ENCODE measurements around the gene SDR39U1.

SDR39U1 gene

DNA sequence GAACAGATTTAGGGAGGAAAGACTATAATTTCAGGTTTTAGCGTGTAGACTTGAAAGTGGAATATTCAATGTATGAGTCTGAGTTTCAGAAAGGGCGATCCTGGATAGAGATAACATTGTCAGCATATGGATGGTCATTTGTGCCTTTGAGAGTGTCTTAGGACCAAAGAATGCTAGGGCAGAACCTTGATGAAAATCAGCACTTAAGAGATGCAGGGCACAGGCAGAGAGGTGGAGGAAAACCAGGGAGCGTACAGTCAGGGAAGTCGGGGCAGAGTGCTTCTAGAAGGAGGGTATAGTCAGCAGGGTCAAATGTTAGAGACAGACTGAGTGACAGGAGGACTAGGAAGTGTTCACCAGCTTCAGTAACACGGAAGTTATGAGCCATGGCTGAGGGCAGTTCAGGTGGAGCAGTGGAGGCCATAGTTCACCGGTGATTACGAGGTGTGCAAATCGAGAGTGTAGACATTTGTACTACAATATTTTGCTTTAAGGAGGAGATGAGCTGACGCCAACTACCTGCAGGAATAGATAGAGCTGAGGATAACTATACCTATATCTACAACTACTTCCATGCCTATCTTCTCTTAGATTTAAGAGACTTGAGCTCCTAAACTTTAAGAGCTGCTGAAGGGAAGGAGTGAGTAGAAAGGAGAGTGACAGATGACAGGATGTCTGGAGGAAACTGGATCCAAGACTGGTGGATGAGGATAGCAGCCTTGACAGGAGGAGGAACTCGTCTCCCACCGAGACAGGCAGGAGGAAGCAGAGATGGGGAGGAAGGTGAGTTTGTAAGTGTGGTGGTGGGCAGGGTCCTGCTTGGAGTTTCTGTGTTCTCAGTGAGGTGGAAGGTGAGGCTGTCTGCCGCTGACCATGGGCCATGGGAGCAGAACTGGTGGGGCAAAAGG, 19.6 kb downstream of the SDR39U1 start:
- in situ Hi-C loops (cut with MboI; ENCODE audit: low pct_unique_long_range_greater_than_20kb, low sequenced_read_pairs, unreplicated experiment): no loop called here
- TF ChIP-seq, protein P1, sequence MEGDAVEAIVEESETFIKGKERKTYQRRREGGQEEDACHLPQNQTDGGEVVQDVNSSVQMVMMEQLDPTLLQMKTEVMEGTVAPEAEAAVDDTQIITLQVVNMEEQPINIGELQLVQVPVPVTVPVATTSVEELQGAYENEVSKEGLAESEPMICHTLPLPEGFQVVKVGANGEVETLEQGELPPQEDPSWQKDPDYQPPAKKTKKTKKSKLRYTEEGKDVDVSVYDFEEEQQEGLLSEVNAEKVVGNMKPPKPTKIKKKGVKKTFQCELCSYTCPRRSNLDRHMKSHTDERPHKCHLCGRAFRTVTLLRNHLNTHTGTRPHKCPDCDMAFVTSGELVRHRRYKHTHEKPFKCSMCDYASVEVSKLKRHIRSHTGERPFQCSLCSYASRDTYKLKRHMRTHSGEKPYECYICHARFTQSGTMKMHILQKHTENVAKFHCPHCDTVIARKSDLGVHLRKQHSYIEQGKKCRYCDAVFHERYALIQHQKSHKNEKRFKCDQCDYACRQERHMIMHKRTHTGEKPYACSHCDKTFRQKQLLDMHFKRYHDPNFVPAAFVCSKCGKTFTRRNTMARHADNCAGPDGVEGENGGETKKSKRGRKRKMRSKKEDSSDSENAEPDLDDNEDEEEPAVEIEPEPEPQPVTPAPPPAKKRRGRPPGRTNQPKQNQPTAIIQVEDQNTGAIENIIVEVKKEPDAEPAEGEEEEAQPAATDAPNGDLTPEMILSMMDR (IDR thresholded peaks at IDR 0.05; ENCODE audit: extremely low read depth, insufficient read depth, missing control alignments): no peak
- no peak for DNase-seq (ENCODE audit: low spot score)

DNA sequence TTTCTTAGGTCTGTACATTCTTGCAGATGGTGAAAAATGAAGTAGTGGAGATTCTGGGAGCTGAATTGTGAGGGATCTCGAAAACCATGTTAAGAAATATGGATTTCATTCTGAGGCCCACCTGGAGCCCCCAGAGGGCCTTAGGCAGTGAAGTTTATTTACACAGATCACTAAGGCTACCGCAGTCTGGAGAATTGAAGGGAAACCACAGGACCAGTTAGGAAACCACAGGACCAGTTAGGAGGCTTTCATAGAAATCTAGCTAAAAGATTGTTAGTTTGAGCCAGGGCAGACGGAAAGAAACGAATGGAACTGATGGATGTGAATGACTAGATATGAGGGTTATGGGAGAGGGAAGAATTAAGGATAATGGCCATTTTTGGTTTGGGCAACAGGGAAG, 20.3 kb downstream of the SDR39U1 start:
- TF ChIP-seq, protein P1 (IDR thresholded peaks at IDR 0.05; ENCODE audit: extremely low read depth, insufficient read depth, missing control alignments): no peak
- in situ Hi-C loops (cut with MboI; ENCODE audit: low pct_unique_long_range_greater_than_20kb, low sequenced_read_pairs, unreplicated experiment): no loop called here
- no peak for DNase-seq (ENCODE audit: low spot score)

DNA sequence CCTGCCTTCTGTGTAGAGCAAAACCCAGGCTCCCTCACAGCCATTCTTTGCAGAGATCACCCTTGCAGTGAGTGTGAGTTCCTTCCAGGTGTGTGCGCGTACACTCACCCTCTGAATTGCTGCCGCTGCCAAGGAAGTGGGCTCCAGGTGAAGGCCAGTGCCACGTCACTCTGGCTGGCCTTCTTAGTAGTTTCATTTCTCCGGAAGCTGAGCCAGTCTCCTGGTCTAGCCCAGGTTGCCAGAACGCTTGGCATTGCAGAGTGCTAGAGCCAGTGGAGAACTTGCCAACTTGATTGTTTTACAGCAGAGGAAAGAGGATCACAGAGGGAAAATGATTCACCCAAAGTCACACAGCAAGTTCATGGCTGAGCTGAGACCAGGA, 24.1 kb downstream of the SDR39U1 start:
- no peak for DNase-seq (ENCODE audit: low spot score)
- TF ChIP-seq, protein P1 (IDR thresholded peaks at IDR 0.05; ENCODE audit: extremely low read depth, insufficient read depth, missing control alignments): no peak
- in situ Hi-C loops (cut with MboI; ENCODE audit: low pct_unique_long_range_greater_than_20kb, low sequenced_read_pairs, unreplicated experiment): no loop called here

DNA sequence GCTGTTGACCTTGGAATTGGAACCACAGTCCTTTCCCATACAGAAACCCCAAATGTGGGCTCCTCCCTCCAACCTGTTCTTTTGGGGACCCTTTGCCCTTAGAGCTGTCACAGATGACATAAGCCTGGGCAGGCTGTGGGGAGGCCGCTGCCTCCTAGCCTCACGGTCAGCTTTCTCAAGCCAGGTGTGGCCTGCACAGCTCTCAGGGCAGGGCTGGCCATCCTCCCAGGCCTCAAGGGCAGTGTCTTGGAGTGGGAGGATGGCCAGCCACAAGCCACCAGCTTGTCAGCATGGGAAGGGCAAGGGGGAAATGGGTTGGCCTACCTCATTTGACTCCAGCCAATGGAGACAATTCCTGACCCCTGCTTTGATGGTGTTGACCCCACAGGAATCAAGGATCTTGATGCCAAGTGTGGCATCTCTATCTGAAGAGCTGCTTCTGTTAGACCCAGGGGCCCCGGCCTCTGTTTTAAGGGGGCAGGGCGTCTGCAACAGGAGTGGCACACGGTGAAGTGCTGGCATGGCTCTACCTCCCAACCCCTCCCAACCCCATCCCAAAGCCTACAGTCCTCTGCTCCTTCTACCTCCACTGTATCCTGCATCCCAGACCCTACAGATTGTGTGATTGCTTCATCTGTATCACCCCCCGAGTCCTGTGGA, 24.6 kb downstream of the SDR39U1 start:
- no peak for DNase-seq (ENCODE audit: low spot score)
- in situ Hi-C loops (cut with MboI; ENCODE audit: low pct_unique_long_range_greater_than_20kb, low sequenced_read_pairs, unreplicated experiment): no loop called here
- TF ChIP-seq, protein P1 (IDR thresholded peaks at IDR 0.05; ENCODE audit: extremely low read depth, insufficient read depth, missing control alignments): no peak

DNA sequence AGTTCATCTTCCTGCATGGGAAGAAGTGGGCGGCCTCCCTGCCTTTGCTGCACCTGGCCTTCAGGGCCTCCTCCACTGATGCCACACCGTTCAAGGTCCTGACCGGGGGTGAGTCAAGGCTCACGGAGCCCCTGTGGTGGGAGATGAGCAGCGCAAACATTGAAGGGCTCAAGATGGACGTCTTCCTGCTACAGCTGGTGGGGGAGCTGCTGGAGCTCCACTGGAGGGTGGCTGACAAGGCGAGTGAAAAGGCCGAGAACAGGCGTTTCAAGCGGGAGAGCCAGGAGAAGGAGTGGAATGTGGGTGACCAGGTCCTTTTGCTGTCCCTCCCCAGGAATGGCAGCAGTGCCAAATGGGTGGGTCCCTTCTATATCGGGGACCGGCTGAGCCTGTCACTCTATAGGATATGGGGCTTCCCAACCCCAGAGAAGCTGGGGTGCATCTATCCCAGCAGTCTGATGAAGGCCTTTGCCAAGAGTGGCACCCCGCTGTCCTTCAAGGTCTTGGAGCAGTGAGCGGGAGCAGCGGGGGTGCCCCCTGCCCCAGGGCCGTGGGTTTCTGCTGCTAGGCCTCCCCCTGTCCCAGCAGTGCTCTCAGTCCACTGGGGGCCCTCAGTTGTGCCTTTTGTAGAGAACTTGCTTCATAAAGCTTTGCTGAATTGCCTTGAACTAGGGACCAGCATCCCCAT, 25.5 kb downstream of the SDR39U1 start:
- no peak for DNase-seq (ENCODE audit: low spot score)
- in situ Hi-C loops (cut with MboI; ENCODE audit: low pct_unique_long_range_greater_than_20kb, low sequenced_read_pairs, unreplicated experiment): no loop called here
- TF ChIP-seq, protein P1 (IDR thresholded peaks at IDR 0.05; ENCODE audit: extremely low read depth, insufficient read depth, missing control alignments): no peak

DNA sequence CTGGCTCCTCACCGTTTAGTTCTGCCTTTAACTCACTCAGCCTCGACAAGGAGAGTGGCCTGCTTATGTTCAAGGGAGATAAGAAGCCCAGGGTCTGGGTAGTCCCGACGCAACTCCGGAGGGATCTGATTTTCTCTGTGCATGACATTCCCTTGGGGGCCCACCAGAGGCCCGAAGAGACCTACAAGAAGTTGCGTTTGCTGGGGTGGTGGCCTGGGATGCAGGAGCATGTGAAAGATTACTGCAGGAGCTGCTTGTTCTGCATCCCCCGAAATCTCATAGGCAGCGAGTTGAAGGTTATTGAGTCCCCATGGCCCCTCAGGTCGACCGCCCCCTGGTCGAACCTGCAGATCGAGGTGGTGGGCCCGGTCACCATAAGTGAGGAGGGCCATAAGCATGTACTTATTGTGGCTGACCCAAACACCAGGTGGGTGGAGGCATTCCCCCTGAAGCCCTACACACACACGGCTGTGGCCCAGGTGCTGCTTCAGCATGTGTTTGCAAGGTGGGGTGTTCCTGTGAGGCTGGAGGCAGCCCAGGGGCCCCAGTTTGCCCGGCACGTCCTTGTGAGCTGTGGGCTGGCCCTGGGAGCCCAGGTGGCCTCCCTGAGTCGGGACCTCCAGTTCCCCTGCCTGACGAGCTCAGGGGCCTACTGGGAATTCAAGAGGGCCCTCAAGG, 26.2 kb downstream of the SDR39U1 start:
- in situ Hi-C loops (cut with MboI; ENCODE audit: low pct_unique_long_range_greater_than_20kb, low sequenced_read_pairs, unreplicated experiment): no loop called here
- no peak for DNase-seq (ENCODE audit: low spot score)
- TF ChIP-seq, protein P1 (IDR thresholded peaks at IDR 0.05; ENCODE audit: extremely low read depth, insufficient read depth, missing control alignments): no peak
